ENCODE data around the gene WDR62.

Gene WDR62

DNA sequence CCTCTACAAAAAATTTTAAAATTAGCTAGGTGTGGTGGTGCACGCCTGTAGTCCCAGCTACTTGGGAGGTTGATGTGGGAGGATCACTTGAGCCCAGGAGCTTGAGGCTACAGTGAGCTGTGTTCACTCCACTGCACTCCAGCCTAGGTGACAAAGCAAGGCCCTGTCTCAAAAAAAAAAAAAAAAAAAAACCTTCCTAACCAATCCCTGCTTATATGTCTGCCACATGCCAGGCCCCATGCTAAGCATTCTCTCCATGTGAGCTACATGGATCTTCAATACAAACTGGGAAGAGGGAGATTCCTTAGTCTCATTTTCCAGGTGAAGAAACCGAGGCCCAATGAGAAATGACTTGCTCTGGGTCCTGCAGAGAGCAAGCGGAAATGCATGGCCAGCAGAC is 54.0 kb downstream of the WDR62 start:
- TF ChIP-seq, protein P1, sequence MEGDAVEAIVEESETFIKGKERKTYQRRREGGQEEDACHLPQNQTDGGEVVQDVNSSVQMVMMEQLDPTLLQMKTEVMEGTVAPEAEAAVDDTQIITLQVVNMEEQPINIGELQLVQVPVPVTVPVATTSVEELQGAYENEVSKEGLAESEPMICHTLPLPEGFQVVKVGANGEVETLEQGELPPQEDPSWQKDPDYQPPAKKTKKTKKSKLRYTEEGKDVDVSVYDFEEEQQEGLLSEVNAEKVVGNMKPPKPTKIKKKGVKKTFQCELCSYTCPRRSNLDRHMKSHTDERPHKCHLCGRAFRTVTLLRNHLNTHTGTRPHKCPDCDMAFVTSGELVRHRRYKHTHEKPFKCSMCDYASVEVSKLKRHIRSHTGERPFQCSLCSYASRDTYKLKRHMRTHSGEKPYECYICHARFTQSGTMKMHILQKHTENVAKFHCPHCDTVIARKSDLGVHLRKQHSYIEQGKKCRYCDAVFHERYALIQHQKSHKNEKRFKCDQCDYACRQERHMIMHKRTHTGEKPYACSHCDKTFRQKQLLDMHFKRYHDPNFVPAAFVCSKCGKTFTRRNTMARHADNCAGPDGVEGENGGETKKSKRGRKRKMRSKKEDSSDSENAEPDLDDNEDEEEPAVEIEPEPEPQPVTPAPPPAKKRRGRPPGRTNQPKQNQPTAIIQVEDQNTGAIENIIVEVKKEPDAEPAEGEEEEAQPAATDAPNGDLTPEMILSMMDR (IDR thresholded peaks at IDR 0.05; ENCODE audit: low read depth, low read length), result no peak
- no peak for TF ChIP-seq EZH2phosphoT487 (IDR thresholded peaks at IDR 0.05; ENCODE audit: low read depth)
- Histone ChIP-seq H3K4me2 (ENCODE audit: low read length) (no peak overlapping the region), H4K20me1 (ENCODE audit: insufficient read depth, low read length) (no peaks in the 10 kb centered on the region), H3K9ac (ENCODE audit: low read length) (no peak overlapping the region), H3K27ac (ENCODE audit: low read length) (no peak overlapping the region), H3K36me3 (replicated peaks; ENCODE audit: low read depth, low read length) (peaks cover 61% of the 10 kb centered on the region), H3K4me3 (ENCODE audit: low read length) (no peak overlapping the region), H2AFZ (ENCODE audit: low read depth, low read length) (no peak overlapping the region), H3K27me3 (ENCODE audit: low read depth, low read length) (no peaks in the 10 kb centered on the region), H3K9me3 (ENCODE audit: insufficient read depth, low read length) (no peaks in the 10 kb centered on the region), H3K79me2 (ENCODE audit: low read length) (peaks cover 12% of the 10 kb centered on the region), H3K4me1 (ENCODE audit: low read length) (peaks cover 8% of the 10 kb centered on the region)

DNA sequence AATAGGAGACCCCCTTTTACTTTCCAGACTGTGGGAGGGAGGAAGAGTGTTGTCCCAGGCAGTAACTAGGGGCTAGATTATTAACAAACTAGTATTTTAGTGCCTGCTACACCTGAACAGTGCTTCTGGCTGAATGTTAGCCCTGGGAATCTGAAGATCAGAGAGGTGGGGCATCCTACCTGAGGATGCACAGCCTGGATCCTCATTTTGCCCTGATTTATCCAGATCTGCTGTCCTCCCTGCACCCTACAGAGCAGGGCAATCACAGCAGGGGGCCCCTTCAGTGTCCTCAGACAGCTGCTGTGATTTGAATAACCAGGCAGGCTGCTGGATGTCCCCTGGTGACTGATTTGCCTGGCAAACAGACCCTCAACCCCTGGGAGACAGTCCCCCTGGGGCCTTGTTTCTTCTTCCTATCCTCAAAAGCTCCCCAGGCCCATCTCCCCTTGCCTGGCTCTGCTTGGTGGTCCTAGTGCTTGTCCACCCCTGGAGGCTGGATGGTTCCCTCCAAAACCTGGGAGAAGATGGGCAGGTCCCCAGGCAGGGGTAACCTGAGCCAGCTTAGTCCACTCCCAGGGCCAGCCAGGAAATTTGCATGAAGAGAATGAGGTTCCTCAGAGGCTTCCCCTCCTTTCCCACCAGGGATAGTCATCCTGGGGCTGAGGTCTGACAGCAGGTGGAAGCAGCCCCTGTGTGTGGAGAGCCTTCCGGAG is 55.9 kb downstream of the WDR62 start, which contains the start of gene OVOL3:
Gene OVOL3 (plus strand): TSS at position 657 of the 713 bp plus-strand sequence. CDS start 60 bp downstream, outside the sequence.
- peaks cover 21% of the 10 kb centered on the region for H3K79me2 ChIP-seq (ENCODE audit: low read length)
- TF ChIP-seq, protein P1 (IDR thresholded peaks at IDR 0.05; ENCODE audit: low read depth, low read length), result no peak
- no peak for TF ChIP-seq EZH2phosphoT487 (IDR thresholded peaks at IDR 0.05; ENCODE audit: low read depth)
- peaks cover 44% of the 10 kb centered on the region for H3K36me3 ChIP-seq (replicated peaks; ENCODE audit: low read depth, low read length)
- no peaks in the 10 kb centered on the region for H4K20me1 ChIP-seq (ENCODE audit: insufficient read depth, low read length)
- no peak within 1 kb of the TSS for H2AFZ ChIP-seq (ENCODE audit: low read depth, low read length)
- H3K9me3 ChIP-seq (ENCODE audit: insufficient read depth, low read length), result no peaks in the 10 kb centered on the region
- no peak within 1 kb of the TSS for H3K4me2 ChIP-seq (ENCODE audit: low read length)
- H3K27me3 ChIP-seq (ENCODE audit: low read depth, low read length), result no peaks in the 10 kb centered on the region
- no peak within 1 kb of the TSS for H3K27ac ChIP-seq (ENCODE audit: low read length)
- no peak within 1 kb of the TSS for H3K9ac ChIP-seq (ENCODE audit: low read length)
- peaks cover 11% of the 10 kb centered on the region for H3K4me1 ChIP-seq (ENCODE audit: low read length)
- no peak within 1 kb of the TSS for H3K4me3 ChIP-seq (ENCODE audit: low read length)

DNA sequence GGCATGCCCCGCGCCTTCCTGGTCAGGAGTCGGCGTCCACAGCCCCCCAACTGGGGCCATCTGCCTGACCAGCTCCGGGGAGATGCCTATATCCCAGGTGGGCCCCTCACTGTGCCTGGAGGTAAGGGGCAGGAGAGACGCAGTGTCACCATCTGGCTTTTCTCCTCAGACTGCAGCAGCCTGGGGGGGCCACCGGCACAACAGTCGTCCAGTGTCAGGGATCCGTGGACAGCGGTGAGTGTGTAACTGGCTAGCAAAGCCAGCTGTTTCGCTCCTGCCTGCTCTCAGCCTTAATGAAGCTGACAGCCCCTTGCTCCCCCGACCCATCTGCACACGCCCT is 56.5 kb downstream of the WDR62 start:
- peaks cover 14% of the 10 kb centered on the region for H3K4me1 ChIP-seq (ENCODE audit: low read length)
- peaks cover 41% of the 10 kb centered on the region for H3K36me3 ChIP-seq (replicated peaks; ENCODE audit: low read depth, low read length)
- no peaks in the 10 kb centered on the region for H3K27me3 ChIP-seq (ENCODE audit: low read depth, low read length)
- no peak overlapping the region for H3K4me2 ChIP-seq (ENCODE audit: low read length)
- no peak overlapping the region for H3K4me3 ChIP-seq (ENCODE audit: low read length)
- TF ChIP-seq, protein P1 (IDR thresholded peaks at IDR 0.05; ENCODE audit: low read depth, low read length), result no peak
- no peak for TF ChIP-seq EZH2phosphoT487 (IDR thresholded peaks at IDR 0.05; ENCODE audit: low read depth)
- no peak overlapping the region for H3K9ac ChIP-seq (ENCODE audit: low read length)
- no peak overlapping the region for H3K27ac ChIP-seq (ENCODE audit: low read length)
- H3K79me2 ChIP-seq (ENCODE audit: low read length), result peaks cover 24% of the 10 kb centered on the region
- H2AFZ ChIP-seq (ENCODE audit: low read depth, low read length), result no peak overlapping the region
- H4K20me1 ChIP-seq (ENCODE audit: insufficient read depth, low read length), result 0 out of 2 replicates have a peak, but pooled peaks cover 1% of the 10 kb centered on the region
- H3K9me3 ChIP-seq (ENCODE audit: insufficient read depth, low read length), result no peaks in the 10 kb centered on the region

DNA sequence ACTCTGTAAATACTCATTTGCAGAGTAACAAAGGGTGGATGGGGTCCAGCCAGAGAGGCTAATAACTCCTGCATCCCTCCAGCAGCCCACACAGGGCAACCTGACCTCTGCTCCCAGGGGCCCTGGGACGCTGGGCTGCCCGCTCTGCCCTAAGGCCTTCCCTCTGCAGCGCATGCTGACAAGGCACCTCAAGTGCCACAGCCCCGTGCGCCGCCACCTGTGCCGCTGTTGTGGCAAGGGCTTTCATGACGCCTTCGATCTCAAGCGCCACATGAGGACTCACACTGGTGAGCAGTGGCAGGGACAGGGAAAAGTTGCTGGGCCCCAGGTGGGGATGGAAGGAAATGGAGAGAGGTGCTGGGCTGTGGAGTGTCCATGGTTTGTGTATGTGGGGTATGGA is 58.0 kb downstream of the WDR62 start:
- Histone ChIP-seq H3K36me3 (replicated peaks; ENCODE audit: low read depth, low read length) (peaks cover 32% of the 10 kb centered on the region), H4K20me1 (ENCODE audit: insufficient read depth, low read length) (0 out of 2 replicates have a peak, but pooled peaks cover 3% of the 10 kb centered on the region), H3K4me2 (ENCODE audit: low read length) (no peak overlapping the region), H3K4me1 (ENCODE audit: low read length) (peaks cover 15% of the 10 kb centered on the region), H3K79me2 (ENCODE audit: low read length) (peaks cover 26% of the 10 kb centered on the region), H2AFZ (ENCODE audit: low read depth, low read length) (no peak overlapping the region), H3K9ac (ENCODE audit: low read length) (no peak overlapping the region), H3K27me3 (ENCODE audit: low read depth, low read length) (no peaks in the 10 kb centered on the region), H3K4me3 (ENCODE audit: low read length) (no peak overlapping the region), H3K9me3 (ENCODE audit: insufficient read depth, low read length) (no peaks in the 10 kb centered on the region), H3K27ac (ENCODE audit: low read length) (no peak overlapping the region)
- TF ChIP-seq, protein P1 (IDR thresholded peaks at IDR 0.05; ENCODE audit: low read depth, low read length), result no peak
- TF ChIP-seq EZH2phosphoT487 (IDR thresholded peaks at IDR 0.05; ENCODE audit: low read depth), result no peak
